KOPT-K1 (cell line): Measurements from ENCODE around the gene TBC1D4.
"Not testable (repeated sequence)": the region's sequence is repeated elsewhere in the genome, so short reads cannot be mapped to it uniquely, and the experiment has no call there.

Source experiments
- H3K27ac ChIP-seq: fragments of 200-600 bp; sonication (generic); 2 replicates; pipeline ENCODE4 v1.5.1; 2016; ENCODE audit warnings: antibody characterized with exemption, mild to moderate bottlenecking, low read depth, low read length; ENCODE audit not compliant: poor library complexity, severe bottlenecking
- H3K36me3 ChIP-seq: fragments of 200-600 bp; sonication (generic); 2 replicates; pipeline ENCODE4 v1.5.1; 2017; ENCODE audit warnings: antibody characterized with exemption, mild to moderate bottlenecking, low read length, moderate library complexity; ENCODE audit not compliant: insufficient read depth
- H3K9me3 ChIP-seq: fragments of 200-600 bp; sonication (generic); 2 replicates; pipeline ENCODE4 v1.5.1; 2017; ENCODE audit warnings: antibody characterized with exemption, low read length, mild to moderate bottlenecking; ENCODE audit not compliant: insufficient read depth, poor library complexity, severe bottlenecking

Gene TBC1D4

DNA sequence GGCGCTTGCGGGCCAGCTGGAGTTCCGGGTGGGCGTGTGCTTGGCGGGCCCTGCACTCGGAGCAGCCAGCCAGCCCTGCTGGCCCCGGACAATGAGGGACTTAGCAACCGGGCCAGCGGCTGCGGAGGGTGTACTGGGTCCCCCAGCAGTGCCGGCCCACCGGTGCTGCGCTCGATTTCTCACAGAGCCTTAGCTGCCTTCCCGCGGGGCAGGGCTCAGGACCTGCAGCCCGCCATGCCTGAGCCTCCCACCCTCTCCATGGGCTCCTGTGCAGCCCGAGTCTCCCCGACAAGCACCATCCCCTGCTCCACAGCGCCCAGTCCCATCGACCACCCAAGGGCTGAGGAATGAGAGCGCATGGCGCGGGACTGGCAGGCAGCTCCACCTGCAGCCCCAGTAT is 213.5 kb downstream of the TBC1D4 start:
- H3K9me3 ChIP-seq, H3K36me3 ChIP-seq: not testable (repeated sequence)

DNA sequence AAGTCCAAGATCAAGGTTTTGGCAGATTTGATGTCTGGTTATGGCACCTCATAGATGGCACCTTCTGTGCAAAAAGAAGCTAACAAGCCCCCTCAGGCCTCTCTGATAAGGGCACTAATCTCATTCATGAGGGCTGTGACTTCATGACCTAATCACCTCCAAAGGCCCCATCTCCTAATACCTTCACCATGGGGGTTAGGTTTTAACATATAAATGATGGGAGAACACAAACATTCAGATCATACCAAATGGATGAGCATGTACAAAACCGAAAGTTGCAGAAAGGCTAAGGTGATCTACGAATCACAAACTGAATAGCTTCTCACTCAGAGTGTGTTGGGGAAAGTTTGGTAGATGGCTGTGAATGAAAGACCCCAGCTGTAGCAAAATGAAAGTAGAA is 217.4 kb downstream of the TBC1D4 start:
- Histone ChIP-seq H3K9me3 (no peaks in the 10 kb centered on the region), H3K36me3 (no peaks in the 10 kb centered on the region), H3K27ac (no peak overlapping the region)

More for the DNA sequence above, 213.5 kb downstream of the TBC1D4 start:
- H3K27ac ChIP-seq, result not testable (repeated sequence)

DNA sequence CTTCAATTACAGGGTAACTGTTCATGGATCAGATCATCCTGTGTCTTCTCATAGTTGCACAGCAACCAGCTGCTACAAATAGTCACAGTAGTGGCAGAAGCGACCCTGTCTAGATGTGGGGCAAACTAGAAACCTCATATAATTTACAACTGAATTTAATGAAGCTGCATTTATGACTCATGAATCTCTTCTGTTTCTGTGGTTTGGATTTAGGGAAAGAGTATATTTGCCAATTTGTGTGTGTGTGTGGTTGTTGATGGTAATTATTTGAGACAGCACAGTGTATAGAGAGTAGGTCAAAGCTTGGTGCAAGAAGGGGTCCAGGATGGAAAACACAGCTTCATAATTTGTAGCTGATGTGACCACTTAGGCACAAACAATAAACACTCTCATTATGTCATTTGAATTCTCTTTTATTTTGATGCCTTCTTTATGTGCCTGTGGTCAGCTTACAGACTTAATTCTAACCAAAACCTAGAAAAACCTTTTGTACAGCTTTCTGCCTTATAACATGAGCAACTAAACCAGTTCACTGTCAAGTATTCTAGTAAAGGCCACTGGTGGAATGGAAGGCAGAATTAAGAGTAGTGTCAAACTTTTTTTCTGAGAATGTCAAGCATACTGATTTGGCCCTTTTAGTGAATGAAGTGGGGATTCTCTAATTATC is 218.1 kb downstream of the TBC1D4 start:
- Histone ChIP-seq H3K27ac (no peak overlapping the region), H3K36me3 (no peaks in the 10 kb centered on the region), H3K9me3 (no peaks in the 10 kb centered on the region)

DNA sequence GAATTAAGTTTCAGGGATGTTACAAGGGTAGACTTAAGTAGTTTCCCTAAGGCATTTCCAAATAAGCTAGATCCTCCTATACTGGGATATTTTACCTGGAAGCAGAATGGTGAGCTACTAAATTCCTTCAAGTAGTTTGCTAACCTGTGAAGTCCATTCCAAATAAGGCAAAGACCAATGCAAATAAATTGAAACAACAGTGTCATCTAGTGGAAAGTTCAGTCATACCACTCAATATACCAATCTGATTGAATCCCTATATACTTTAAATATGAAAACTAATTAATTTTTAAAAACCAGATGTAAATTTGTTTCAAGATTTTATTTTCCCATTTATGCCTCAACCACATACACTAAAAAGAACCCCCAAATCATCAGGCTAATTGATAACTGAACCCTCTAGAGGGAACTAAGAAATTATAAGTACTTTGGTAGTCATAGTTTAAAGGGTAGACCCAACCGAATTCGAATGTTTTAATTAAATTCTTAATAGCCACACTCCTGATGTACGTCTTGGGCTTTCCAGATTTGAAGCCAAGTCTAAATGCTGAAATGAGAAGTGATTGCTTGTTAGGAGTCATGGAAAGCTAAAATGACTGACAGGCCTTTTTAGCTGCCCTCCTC is 223.7 kb downstream of the TBC1D4 start:
- no peaks in the 10 kb centered on the region for H3K36me3 ChIP-seq
- H3K27ac ChIP-seq, result no peak overlapping the region
- H3K9me3 ChIP-seq, result no peaks in the 10 kb centered on the region

DNA sequence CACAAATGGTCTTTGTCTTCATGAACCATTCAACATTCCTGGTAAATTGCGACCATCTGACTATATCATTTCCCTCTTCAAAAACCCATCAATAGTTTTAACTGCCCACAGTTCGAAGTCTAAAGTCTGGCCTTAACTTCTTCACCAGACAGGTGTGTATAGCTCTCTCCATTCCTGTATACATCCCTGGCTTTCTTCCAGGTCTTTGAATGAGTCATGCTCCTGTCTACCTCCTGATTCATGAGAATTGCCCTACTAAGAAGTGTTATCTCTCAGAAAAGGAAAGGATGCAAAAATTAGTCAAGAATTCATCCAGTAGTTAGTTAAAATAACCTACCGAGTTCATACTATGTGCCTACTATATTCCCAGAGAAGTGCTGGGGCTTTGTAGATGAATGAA is 225.0 kb downstream of the TBC1D4 start:
- no peak overlapping the region for H3K27ac ChIP-seq
- no peaks in the 10 kb centered on the region for H3K36me3 ChIP-seq
- no peaks in the 10 kb centered on the region for H3K9me3 ChIP-seq

DNA sequence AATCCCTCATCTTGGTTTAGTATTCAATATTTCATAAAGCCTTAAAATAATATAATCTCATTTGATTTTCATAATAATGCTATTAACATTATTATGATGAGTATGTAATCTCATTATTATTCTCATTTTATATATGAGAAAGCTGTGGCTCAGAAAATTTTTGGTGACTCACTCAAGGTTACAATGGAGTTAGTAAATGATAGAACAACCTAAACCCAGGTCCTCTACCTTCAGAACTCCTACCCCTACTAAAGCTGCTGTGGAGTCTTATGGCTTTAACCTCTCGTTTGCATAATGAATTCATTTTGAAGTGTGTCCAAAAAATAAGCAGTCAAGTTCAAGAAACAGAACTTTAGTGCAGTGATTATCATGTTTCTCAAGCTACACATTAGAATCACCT is 226.3 kb downstream of the TBC1D4 start:
- Histone ChIP-seq H3K36me3 (no peaks in the 10 kb centered on the region), H3K9me3 (no peaks in the 10 kb centered on the region), H3K27ac (no peak overlapping the region)

DNA sequence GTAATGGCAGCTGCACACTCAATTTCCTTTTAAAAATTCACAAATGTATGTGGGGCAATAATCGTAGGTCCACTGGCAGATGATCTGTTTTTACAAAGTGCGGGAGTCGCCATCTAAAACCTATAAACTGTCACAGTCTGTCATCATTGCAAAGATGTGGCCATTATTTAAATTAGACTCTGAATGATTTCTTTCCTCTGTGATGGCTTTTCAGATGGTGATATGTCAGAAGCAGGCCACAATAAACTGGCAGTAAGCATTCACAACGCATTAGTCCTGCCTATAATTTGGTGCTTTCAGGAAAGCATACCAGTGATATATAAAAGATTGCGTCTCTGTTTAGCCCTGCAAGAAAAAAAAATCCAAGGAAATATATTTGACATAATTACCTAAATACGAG is 226.8 kb downstream of the TBC1D4 start:
- Histone ChIP-seq H3K9me3 (no peaks in the 10 kb centered on the region), H3K36me3 (no peaks in the 10 kb centered on the region), H3K27ac (no peak overlapping the region)

GRCh38 chr13:75251188-75251587 is 230.8 kb downstream of the TBC1D4 start:
- H3K36me3 ChIP-seq, result no peaks in the 10 kb centered on the region
- H3K9me3 ChIP-seq, result no peaks in the 10 kb centered on the region
- no peak overlapping the region for H3K27ac ChIP-seq

DNA sequence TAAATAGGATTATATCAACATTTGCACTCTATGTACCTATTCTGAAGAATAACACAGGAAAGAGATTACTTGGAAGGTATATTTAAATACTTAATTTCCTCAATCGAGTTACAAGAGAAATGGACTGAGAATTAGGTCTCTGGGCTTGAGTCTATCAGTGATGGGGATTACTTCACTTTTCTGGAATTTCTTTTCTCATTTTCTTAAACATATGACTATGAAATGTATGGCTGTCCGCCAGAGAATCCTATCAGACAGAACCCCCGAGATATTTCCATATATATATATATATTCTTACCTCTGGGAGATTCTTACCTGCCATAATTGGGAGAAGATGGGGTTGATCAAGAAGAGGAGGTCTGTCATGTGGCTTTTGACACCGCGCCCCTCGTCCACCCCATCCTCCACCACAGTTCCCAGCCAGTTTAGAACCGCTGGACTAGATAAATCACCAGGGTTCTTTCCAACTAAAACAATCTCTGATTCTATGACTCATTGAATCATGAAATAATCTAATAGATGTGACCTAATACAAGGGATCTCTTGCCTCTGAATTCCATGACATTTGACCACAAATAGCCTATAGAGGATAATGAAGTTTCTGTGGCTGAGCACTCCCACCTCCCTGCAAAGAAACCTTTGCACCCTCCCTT is 231.3 kb downstream of the TBC1D4 start:
- Histone ChIP-seq H3K36me3 (no peaks in the 10 kb centered on the region), H3K27ac (no peak overlapping the region), H3K9me3 (no peaks in the 10 kb centered on the region)

- H3K27ac ChIP-seq, H3K9me3 ChIP-seq, H3K36me3 ChIP-seq: not testable (repeated sequence)
These were observed 236.4 kb downstream of the TBC1D4 start for GRCh38 chr13:75245578-75245977.

DNA sequence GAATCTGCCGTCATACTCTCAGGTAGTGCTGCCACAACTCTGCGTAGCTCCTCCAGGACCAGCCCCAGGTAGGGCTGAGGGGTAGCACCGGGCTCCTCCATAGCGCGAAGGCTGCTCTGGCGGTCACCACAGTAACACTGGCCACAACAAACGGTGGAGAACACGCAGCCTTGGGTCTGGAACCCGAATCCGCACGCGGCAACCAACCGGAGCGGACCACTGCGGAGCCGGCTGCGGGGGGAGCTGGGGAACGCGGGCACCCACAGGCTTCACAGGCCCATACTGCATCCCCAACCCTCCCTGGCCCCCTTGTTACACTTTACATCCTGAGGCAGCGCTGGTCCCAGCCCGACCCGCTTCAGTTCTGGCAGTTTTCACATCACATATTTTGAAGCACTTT is 241.7 kb downstream of the TBC1D4 start:
- not testable (repeated sequence) for H3K9me3 ChIP-seq, H3K36me3 ChIP-seq, H3K27ac ChIP-seq

- Histone ChIP-seq H3K9me3 (no peaks in the 10 kb centered on the region), H3K36me3 (no peaks in the 10 kb centered on the region), H3K27ac (no peak overlapping the region)
These were observed 245.2 kb downstream of the TBC1D4 start for GRCh38 chr13:75236774-75237173.
